Right lobe of liver (tissue), 4 donors: Measurements from ENCODE around the gene PTGR1.

ENCODE experiments used
- POLR2A ChIP-seq: fragments of 450-650 bp; IDR thresholded peaks from one replicate; pipeline ENCODE4 v1.6.1; 2017; ENCODE audit warnings: antibody characterized with exemption, mild to moderate bottlenecking
- TF ChIP-seq, protein P1 (sequence below), 4 donors: fragments of 200-600 bp in 3 of 4; fragments of 450-650 bp in 1 of 4; IDR thresholded peaks; one replicate each; pipeline versions ENCODE4 v1.5.1 to v1.8.0; 2016 to 2022; ENCODE audit warnings: antibody characterized with exemption in 4 of 4, mild to moderate bottlenecking in 2 of 4
- donor health status: DM: no; HTN: no; CAD: no.
- donor health status: DM: no; HTN: no; CAD: no.
- donor health status: DM: no; HTN: yes; CAD: no.

DNA sequence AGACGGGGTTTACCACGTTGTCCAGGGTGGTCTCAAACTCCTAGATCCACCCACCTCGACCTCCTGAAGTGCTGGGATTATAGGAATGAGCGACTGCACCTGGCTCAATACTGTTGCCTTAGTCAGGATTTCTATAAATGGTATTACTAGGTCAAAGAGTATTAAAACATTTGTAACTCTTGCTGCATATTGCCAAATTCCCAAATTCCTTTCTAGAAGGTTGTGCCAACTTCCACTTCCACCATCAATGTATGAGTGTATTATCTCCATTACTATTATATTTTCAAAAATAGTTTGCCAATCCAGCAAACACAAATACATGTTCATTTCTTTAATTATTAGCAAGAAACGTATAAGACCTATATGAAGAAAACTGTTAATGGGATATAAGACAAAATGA, 10.6 kb downstream of the PTGR1 start:
- TF ChIP-seq POLR2A, result peak; percentile 21
- TF ChIP-seq, protein P1, sequence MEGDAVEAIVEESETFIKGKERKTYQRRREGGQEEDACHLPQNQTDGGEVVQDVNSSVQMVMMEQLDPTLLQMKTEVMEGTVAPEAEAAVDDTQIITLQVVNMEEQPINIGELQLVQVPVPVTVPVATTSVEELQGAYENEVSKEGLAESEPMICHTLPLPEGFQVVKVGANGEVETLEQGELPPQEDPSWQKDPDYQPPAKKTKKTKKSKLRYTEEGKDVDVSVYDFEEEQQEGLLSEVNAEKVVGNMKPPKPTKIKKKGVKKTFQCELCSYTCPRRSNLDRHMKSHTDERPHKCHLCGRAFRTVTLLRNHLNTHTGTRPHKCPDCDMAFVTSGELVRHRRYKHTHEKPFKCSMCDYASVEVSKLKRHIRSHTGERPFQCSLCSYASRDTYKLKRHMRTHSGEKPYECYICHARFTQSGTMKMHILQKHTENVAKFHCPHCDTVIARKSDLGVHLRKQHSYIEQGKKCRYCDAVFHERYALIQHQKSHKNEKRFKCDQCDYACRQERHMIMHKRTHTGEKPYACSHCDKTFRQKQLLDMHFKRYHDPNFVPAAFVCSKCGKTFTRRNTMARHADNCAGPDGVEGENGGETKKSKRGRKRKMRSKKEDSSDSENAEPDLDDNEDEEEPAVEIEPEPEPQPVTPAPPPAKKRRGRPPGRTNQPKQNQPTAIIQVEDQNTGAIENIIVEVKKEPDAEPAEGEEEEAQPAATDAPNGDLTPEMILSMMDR (IDR thresholded peaks at IDR 0.05), result no peak
